ENCODE measurements around the gene FRMPD2. TPM values are rescaled to one million over a fixed set of nuclear protein-coding genes. Genes with fewer than 3 reads are reported as not detected.

FRMPD2 gene
- total RNA-seq, 1 donor from 2014 or later = not detected

Other genes with a start within 250 kb of the FRMPD2 start
- 37.8 to 43.4 TPM (median 41.4 TPM) in 3 replicates for gene MAPK8, start 32.0 kb upstream of the FRMPD2 start, total RNA-seq